Measurements from ENCODE around the gene BTBD8.

- TF ChIP-seq, protein P1, sequence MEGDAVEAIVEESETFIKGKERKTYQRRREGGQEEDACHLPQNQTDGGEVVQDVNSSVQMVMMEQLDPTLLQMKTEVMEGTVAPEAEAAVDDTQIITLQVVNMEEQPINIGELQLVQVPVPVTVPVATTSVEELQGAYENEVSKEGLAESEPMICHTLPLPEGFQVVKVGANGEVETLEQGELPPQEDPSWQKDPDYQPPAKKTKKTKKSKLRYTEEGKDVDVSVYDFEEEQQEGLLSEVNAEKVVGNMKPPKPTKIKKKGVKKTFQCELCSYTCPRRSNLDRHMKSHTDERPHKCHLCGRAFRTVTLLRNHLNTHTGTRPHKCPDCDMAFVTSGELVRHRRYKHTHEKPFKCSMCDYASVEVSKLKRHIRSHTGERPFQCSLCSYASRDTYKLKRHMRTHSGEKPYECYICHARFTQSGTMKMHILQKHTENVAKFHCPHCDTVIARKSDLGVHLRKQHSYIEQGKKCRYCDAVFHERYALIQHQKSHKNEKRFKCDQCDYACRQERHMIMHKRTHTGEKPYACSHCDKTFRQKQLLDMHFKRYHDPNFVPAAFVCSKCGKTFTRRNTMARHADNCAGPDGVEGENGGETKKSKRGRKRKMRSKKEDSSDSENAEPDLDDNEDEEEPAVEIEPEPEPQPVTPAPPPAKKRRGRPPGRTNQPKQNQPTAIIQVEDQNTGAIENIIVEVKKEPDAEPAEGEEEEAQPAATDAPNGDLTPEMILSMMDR (IDR thresholded peaks at IDR 0.05 in 4 of 5, conservative IDR thresholded peaks at IDR 0.05 in 1 of 5), result no peak
- no peak for TF ChIP-seq POLR2A (IDR thresholded peaks at IDR 0.05)
Measured at GRCh38 chr1:92084651-92085050, 4.5 kb downstream of the BTBD8 start.

Data from gastrocnemius medialis (tissue), 4 donors.